Kidney (tissue), 14 donors: Measurements from ENCODE around the gene DPH6. TPM values are rescaled to one million over a fixed set of nuclear protein-coding genes. Genes with fewer than 3 reads are reported as not detected.
A peak's percentile ranks its signal among the peaks of the same experiment; 100 is the strongest.

ENCODE experiments used
- DNase-seq, 5 donors: peaks; one replicate each; pipeline ENCODE4 v3.0.0-alpha.2; 2013 to 2020
- FAIRE-seq: peaks from 2 replicates; lab custom pipeline; 2012; peaks lifted over from hg19 to GRCh38; lab: Jason Lieb, UNC
- H3K27ac ChIP-seq, 2 donors: one replicate each; pipeline ENCODE4 v1.7.0; 2013; ENCODE audit warnings: low read depth in 2 of 2, low read length in 2 of 2, inconsistent platforms in 1 of 2
- H3K27me3 ChIP-seq: one replicate; pipeline ENCODE4 v1.7.1; 2013; ENCODE audit warnings: low read length, inconsistent platforms; ENCODE audit not compliant: control insufficient read depth, insufficient read depth
- H3K36me3 ChIP-seq, 3 donors: one replicate each; pipeline versions ENCODE4 v1.7.0 to v1.7.1; 2013; ENCODE audit warnings: low read length in 3 of 3, control low read depth in 1 of 3, inconsistent platforms in 1 of 3; ENCODE audit not compliant: insufficient read depth in 3 of 3, control insufficient read depth in 2 of 3
- H3K4me1 ChIP-seq, 3 donors: one replicate each; pipeline versions ENCODE4 v1.7.0 to v1.7.1; 2013; ENCODE audit warnings: low read length in 3 of 3, inconsistent platforms in 1 of 3, low read depth in 1 of 3; ENCODE audit not compliant: control insufficient read depth in 2 of 3, insufficient read depth in 2 of 3
- H3K4me3 ChIP-seq, 3 donors: one replicate each; pipeline versions ENCODE4 v1.7.0 to v1.8.1; 2013; ENCODE audit warnings: low read length in 3 of 3, control low read depth in 1 of 3, inconsistent platforms in 1 of 3
- H3K9ac ChIP-seq, 3 donors: one replicate each; pipeline versions ENCODE4 v1.7.0 to v1.7.1; 2013; ENCODE audit warnings: low read length in 3 of 3, control low read depth in 1 of 3, inconsistent platforms in 1 of 3
- H3K9me3 ChIP-seq, 3 donors: one replicate each; pipeline versions ENCODE4 v1.7.0 to v1.7.1; 2013; ENCODE audit warnings: low read length in 3 of 3, control low read depth in 1 of 3, inconsistent platforms in 1 of 3; ENCODE audit not compliant: control insufficient read depth in 2 of 3, insufficient read depth in 1 of 3
- CTCF ChIP-seq: IDR thresholded peaks from 3 replicates; pipeline ENCODE4 v1.5.1; 2012; ENCODE audit warnings: mild to moderate bottlenecking, moderate library complexity, borderline replicate concordance; ENCODE audit not compliant: insufficient read depth; ENCODE audit errors: extremely low read depth
- intact Hi-C: fragments of 100-400 bp; cut with DNase I; formaldehyde crosslinking; loops from one replicate; pipeline ENCODE4 v1.11.1; 2022
- polyA plus RNA-seq: library from polyadenylated mRNA; stranded (reverse); fragments of 350-450 nt; fragmentation: Illumina TruSeq; extraction: RNeasy Lipid Tissue Mini Kit (QIAGEN cat#74804); gene quantifications from one replicate; pipeline ENCODE4 v1.2.3, GENCODE V29; 2014; ENCODE audit warnings: low read depth, low replicate concordance; ENCODE audit not compliant: insufficient read depth
- total RNA-seq: library from RNA; stranded (reverse); fragmentation: NEBNext Ultra II Directional; extraction: Animal tissue kit (Norgen Biotek cat#: 25700); gene quantifications from one replicate; pipeline ENCODE4 v1.2.1, GENCODE V29; 2021
- donor health status: control.
- donor health status: control.
- donor health status: control.
- donor health status: control.
- donor health status: control.
- donor health status: DM: yes; HTN: yes; CAD: no.
- donor health status: Normal renal cell carcinoma (clear cell type).

Gene DPH6
- total and polyA plus RNA-seq, 2 donors from 2014 or later, result 10.1 to 29.8 TPM

DNA sequence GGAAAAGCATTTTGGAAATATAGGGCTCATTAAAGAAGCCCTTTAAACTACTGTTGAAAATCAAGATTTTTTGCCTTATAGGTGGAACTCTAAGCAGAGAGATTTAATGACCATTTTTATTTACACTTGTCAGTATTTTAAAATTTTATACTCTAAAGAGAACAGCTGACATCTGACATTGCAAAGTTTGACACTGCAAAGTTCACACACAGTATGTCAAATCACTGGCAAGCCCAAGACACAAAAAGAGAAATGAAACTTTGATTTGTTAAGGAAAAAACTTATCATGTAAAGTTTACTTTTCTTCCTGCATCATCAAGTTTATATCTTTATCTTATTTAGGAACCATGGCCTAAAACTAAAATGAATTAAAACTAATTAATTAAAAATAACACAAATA lies 40.2 kb downstream of the DPH6 start:
- Histone ChIP-seq H3K36me3 (no peaks in the 10 kb centered on the region), H3K9me3 (no peaks in the 10 kb centered on the region), H3K4me3 (no peak overlapping the region), H3K4me1 (peaks cover 5 to 11% (median 6%) of the 10 kb centered on the region in 3 donors), H3K27me3 (no peaks in the 10 kb centered on the region), H3K27ac (peak overlapping the region in 1 of 2 donors; percentile 28), H3K9ac (no peak overlapping the region)
- intact Hi-C loops, result no loop called here
- TF ChIP-seq CTCF, result no peak
- FAIRE-seq (peak; percentile 87), DNase-seq (peak in 2 of 5 donors; percentile 77 to 94)

DNA sequence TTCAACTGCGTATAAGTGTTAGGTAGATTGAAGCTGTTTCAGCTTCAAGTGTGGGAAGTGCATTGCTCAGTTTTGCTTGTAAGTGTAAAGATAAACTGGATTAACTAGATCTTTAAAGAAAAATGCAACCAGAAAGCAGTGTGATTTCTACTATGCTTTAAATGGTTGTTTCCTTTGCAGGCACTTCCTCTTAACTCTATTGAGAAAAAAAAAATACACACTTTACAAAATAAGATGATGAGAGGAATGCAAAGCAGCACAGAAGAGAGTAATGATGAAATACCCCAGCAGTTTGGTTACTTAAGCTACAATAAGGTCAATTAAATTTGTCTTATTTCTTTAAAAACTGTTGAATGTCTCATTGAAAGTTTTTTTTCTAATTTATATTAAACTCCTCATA lies 40.8 kb downstream of the DPH6 start:
- FAIRE-seq (no peak), DNase-seq (peak in 2 of 5 donors; percentile 57 to 66)
- H3K9ac ChIP-seq, result peak overlapping the region in 1 of 3 donors; percentile 13

GRCh38 chr15:35499723-35500122 lies 46.2 kb downstream of the DPH6 start:
- H3K4me1 ChIP-seq, result peaks cover 0 to under 1% (median 0%) of the 10 kb centered on the region in 3 donors
- H3K9me3 ChIP-seq, result no peaks in the 10 kb centered on the region
- DNase-seq (no peak), FAIRE-seq (no peak)
- no peak for TF ChIP-seq CTCF
- H3K27me3 ChIP-seq, result no peaks in the 10 kb centered on the region
- no peak overlapping the region for H3K27ac ChIP-seq
- no peak overlapping the region for H3K4me3 ChIP-seq
- H3K9ac ChIP-seq, result no peak overlapping the region
- intact Hi-C loops, result no loop called here
- no peaks in the 10 kb centered on the region for H3K36me3 ChIP-seq

More for the DNA sequence above, 40.8 kb downstream of the DPH6 start:
- no peaks in the 10 kb centered on the region for H3K9me3 ChIP-seq
- H3K27ac ChIP-seq, result no peak overlapping the region
- no peak overlapping the region for H3K4me3 ChIP-seq
- H3K36me3 ChIP-seq, result no peaks in the 10 kb centered on the region
- peaks cover 5 to 11% (median 6%) of the 10 kb centered on the region in 3 donors for H3K4me1 ChIP-seq
- no peaks in the 10 kb centered on the region for H3K27me3 ChIP-seq
- TF ChIP-seq CTCF, result no peak
- intact Hi-C loops, result no loop called here

DNA sequence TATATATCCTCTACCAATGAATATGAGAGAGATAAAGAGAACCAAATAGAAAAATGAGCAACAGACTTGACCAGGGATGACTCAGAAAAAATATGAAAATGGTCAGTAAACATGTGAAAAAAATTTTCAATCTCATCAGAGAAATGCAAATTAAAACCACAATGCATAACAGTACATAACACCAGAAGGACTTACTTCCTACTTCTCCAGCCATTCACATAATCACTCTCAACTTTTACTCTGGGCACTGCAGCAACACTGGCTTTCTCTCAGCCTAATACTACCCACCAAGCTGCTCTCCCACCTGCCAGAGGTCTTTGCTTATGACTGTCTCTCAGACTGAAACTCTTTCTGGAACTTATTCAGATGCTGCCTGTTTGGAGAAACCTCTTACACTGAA lies 49.4 kb downstream of the DPH6 start:
- H3K27me3 ChIP-seq, result no peaks in the 10 kb centered on the region
- no peak for FAIRE-seq
- no peak for DNase-seq
- no peaks in the 10 kb centered on the region for H3K36me3 ChIP-seq
- no peak overlapping the region for H3K27ac ChIP-seq
- no peak overlapping the region for H3K9ac ChIP-seq
- H3K4me3 ChIP-seq, result no peak overlapping the region
- H3K9me3 ChIP-seq, result no peaks in the 10 kb centered on the region
- peaks cover 0 to 12% (median 2%) of the 10 kb centered on the region in 3 donors for H3K4me1 ChIP-seq
- intact Hi-C loops, result no loop called here
- no peak for TF ChIP-seq CTCF
